ENCODE results near the gene VSX2.

The VSX2 gene

DNA sequence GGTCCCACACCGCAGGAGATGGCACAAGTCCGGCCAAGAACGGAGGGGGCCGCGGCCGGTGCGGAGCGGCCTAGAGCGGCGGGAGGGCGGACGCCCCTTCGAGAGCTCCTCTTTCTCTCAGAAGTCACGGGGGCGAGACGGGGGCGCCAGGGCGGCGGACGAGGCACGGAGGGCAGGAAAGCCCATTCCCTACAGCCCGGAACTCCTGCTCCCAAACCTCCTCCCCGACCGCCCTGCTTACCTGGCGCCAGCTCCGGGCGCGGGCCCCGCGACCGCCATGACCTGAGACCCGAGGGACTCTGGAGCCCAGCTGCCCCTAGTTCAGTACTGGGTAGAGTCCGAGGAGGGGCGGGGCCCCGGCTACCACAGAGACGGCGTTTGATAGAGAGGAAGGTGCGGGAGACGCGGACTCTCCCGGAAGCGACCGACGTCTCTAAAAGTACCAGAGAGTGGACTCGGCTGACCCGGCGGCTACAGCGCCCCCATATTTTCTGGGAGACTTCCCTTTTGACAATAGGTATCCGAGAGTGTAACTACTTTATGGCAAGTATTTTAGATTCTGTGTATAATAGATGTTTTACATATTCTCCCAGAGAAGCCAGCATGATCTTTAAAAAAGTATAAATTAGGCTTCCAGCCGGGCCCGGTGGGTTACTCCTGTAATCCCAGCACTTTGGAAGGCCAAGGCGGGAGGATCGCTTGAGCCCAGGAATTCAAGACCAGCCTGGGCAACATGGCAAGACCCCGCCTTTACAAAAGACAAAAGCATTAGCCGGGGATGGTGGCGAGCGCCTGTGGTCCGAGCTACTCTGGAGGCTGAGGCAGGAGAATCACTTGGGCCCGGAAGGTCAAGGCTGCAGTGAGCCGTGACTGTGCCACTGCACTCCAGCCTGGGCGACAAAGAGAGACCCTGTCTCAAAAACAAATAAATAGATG lies 63.7 kb downstream of the VSX2 start, which contains the start of gene ABCD4:
ABCD4 (minus strand) TSS at position 301 of the 936 bp plus-strand sequence; CDS start at position 279, 22 bp downstream.
- peak; percentile 94 for DNase-seq

DNA sequence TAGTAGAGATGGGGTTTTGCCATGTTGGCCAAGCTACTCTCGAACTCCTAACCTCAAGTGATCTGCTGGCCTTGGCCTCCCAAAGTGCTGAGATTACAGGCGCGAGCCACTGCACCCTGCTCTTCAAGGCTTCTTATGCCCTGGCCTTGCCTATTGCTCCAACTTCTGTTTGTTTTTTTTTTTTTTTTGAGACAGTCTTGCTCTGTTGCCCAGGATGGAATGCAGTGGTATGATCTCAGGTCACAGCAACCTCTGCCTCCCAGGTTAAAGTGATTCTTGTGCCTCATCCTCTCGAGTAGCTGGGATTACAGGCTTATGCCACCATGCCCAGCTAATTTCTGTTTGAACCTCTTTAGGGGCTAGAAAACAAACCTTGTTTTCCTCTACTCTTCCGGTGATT lies 69.4 kb downstream of the VSX2 start:
- no peak for DNase-seq

DNA sequence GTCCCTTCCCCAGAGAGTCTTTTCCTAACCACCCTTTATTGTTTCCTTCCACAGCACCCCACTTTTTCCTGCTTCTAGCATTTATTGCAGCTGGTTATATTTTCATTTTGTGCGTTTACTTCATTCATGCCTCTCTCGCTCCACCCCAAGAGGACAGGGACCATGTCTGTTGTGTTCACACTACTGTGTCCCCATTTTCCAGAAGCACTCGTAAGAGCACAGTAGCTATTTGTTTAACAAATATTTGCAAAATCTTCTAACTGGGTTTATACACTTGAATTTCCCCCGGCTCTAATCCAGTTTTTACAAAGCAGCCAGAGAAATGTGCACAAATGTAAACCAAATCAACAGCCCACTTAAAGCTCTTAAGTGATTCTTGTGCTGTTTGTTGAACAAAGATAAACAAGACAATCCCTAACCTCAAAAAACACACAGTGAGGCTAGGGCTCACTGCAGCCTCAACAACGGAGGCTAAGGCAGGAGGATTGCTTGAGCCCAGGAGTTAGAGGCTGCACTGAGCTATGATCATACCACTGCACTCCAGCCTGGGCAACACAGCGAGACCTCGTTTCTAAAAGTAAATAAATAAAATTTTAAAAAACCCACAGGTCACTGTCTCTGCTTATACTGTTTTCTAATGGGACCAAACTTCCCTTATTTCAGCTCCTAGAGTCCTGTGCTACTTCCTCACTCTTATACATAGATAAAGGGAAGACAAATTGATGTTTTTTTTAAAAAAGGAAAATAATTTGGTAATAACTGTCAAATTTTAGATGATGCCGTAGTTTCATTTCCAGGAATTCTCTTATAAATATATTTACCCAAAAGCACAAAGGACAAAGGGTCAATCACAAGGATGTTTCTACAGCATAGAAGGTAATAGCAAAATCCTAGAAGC lies 70.1 kb downstream of the VSX2 start:
- DNase-seq = peak; percentile 35

DNA sequence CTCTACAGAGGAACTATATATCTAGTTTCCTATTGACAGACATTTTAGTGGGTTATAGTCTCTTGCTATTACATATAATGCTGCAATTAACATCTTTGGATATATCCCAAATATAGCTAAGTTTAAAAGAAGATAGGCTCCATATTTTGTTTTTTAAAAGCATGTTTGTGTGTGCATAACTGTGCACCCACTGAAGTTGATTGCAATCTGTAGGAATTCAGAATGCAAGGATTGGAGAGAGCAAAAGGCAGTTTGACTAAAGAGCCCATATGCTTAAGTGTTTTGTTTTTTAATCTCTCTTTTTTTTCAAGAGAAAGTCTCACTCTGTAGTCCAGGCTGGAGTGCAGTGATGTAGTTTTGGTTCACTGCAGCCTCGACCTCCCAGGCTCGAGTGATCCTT lies 72.9 kb downstream of the VSX2 start:
- DNase-seq = no peak

Data from inflammatory macrophage treated with lipopolysaccharide for 4 hours (primary cell).